Testis (tissue), 3 donors: ENCODE results near the gene B4GALNT1. TPM values are rescaled to one million over a fixed set of nuclear protein-coding genes. Genes with fewer than 3 reads are reported as not detected.

Experiments
- DNase-seq: peaks from one replicate; pipeline ENCODE4 v3.0.0-alpha.2; 2019
- H3K27ac ChIP-seq, 2 donors: fragments of 200-600 bp; sonication (generic); one replicate each; pipeline ENCODE4 v1.5.1; 2019
- H3K27me3 ChIP-seq: fragments of 200-600 bp; sonication (generic); one replicate; pipeline ENCODE4 v1.5.1; 2019
- H3K36me3 ChIP-seq: fragments of 200-600 bp; sonication (generic); one replicate; pipeline ENCODE4 v1.5.1; 2017; ENCODE audit warnings: low read depth; ENCODE audit errors: missing control alignments
- H3K4me1 ChIP-seq: fragments of 200-600 bp; sonication (generic); one replicate; pipeline ENCODE4 v1.5.1; 2019
- H3K4me3 ChIP-seq, 2 donors: fragments of 200-600 bp; sonication (generic); one replicate each; pipeline ENCODE4 v1.5.1; 2017 to 2019
- H3K9me3 ChIP-seq: fragments of 200-600 bp; sonication (generic); one replicate; pipeline ENCODE4 v1.5.1; 2017
- CTCF ChIP-seq, 3 experiments: fragments of 450-650 bp in 2 of 3; fragments of 200-600 bp in 1 of 3; sonication (generic) in 1 of 3; IDR thresholded peaks; one replicate each; pipeline ENCODE4 v1.5.1; 2016 to 2019; ENCODE audit warnings: antibody characterized with exemption in 3 of 3, mild to moderate bottlenecking in 2 of 3, moderate library complexity in 1 of 3
- POLR2A ChIP-seq: fragments of 450-650 bp; IDR thresholded peaks from one replicate; pipeline ENCODE4 v1.6.1; 2017; ENCODE audit warnings: antibody characterized with exemption, mild to moderate bottlenecking, moderate library complexity
- WGBS, 2 donors: methylation state at CpG; one replicate each; pipeline ENCODE4 v1.1.5; 2018; 5-methylcytosine and 5-hydroxymethylcytosine counted together
- intact Hi-C: fragments of 100-400 bp; cut with DNase I; formaldehyde crosslinking; loops from one replicate; pipeline ENCODE4 v1.15.1; 2023; ENCODE audit warnings: low total_unique reads
- polyA plus RNA-seq: library from polyadenylated mRNA; stranded (reverse); fragments of 350-450 nt; fragmentation: Illumina TruSeq; extraction: RNeasy Lipid Tissue Mini Kit (QIAGEN cat#74804); gene quantifications from one replicate; pipeline ENCODE4 v1.2.3, GENCODE V29; 2014; ENCODE audit warnings: low read depth, low replicate concordance; ENCODE audit not compliant: insufficient read depth
- total RNA-seq, 2 donors: library from RNA; depleted of rRNA; stranded (reverse); fragments of >200 nt; gene quantifications; one replicate each; pipeline ENCODE4 v1.2.3, GENCODE V29; 2016

B4GALNT1 gene
- total and polyA plus RNA-seq, 3 donors from 2014 or later, result 1.8 to 3.2 (median 2.3) TPM

DNA sequence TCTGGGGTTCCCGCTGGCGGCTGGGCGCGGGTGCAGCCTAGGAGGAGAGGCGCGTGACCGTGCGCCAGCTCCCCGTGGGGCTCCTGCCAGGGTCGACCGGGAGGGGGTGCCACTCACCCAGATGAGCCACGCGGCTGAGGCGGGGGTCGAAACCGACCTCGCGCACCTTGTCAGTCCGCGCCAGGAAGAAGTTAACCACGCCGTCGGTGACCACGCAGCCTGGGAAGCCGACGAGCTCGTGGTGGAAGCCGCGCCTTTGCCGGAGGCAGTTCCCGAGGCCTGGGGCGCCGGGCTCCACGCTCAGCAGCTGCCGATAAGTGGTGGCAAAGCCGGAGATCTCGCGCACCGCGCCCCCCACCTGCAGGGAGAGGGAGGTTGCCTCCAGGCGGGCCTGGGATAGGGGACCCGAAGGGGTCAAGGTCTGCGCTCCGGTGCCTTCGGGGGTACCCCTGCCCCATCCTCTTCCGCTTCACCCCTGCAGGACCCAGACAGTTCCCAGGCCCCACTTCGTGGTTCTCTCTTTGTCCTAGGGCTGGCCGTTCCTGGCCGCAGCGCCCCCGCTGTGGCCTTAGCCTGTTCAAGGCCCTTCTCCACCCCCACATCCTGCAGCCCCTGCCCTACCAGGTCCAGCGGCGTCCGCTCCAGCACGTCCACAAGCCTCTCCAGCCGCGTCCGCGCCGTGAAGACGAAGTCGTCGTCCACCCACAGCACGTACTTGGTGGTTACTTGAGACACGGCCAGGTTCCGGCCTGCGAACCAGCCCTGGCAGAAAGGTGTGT is 5.3 kb downstream of the B4GALNT1 start:
- Histone ChIP-seq H3K27ac (no peak overlapping the region), H3K36me3 (no peaks in the 10 kb centered on the region), H3K4me3 (peak overlapping the region in 1 of 2 donors; percentile 36), H3K27me3 (no peaks in the 10 kb centered on the region), H3K9me3 (no peaks in the 10 kb centered on the region), H3K4me1 (peaks cover 14% of the 10 kb centered on the region)
- 16 to 33% methylated on average over 37 to 63 of the region's 67 CpGs for WGBS, 2 donors
- intact Hi-C loops, result no loop called here
- peak; percentile 15 for DNase-seq
- no peak for TF ChIP-seq CTCF (IDR thresholded peaks at IDR 0.05)
- TF ChIP-seq POLR2A, result no peak

DNA sequence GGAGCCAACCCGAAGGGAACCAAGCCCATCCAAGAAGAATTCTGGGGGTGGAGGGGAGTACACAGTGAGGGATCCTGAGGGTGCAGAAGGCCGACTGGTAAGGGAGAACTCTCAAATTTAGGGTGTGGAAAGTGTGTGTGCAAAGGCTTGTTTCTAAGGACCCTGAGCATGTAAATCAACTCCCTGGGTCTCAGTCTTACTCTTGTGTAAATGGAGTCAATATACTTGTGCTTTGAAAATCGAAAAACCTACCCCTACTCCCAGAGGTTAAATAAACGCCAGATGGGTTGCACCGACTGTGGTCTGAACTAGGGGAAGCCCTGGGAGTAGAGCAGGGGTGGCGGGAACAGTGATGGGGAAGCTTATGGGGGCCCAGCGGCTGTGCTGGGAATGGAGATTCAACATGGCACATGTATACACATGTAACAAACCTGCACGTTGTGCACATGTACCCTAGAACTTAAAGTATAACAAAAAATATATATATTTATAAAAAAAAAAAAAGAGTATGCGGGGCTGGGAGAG is 6.0 kb downstream of the B4GALNT1 start:
- 30 to 39% methylated on average over 7 to 9 of the region's 9 CpGs for WGBS, 2 donors
- intact Hi-C loops, result no loop called here
- no peaks in the 10 kb centered on the region for H3K27me3 ChIP-seq

GRCh38 chr12:57626111-57626920 is 6.7 kb downstream of the B4GALNT1 start:
- no peak overlapping the region for H3K4me3 ChIP-seq
- intact Hi-C loops, result no loop called here
- TF ChIP-seq CTCF (IDR thresholded peaks at IDR 0.05) (no peak), POLR2A (no peak)
- DNase-seq, result no peak
- no peaks in the 10 kb centered on the region for H3K9me3 ChIP-seq
- no peaks in the 10 kb centered on the region for H3K36me3 ChIP-seq
- peaks cover 18% of the 10 kb centered on the region for H3K4me1 ChIP-seq
- 36 to 78% methylated on average over 2 to 13 of the region's 13 CpGs for WGBS, 2 donors
- no peaks in the 10 kb centered on the region for H3K27me3 ChIP-seq
- H3K27ac ChIP-seq, result no peak overlapping the region

More for the DNA sequence above, 6.0 kb downstream of the B4GALNT1 start:
- peaks cover 12% of the 10 kb centered on the region for H3K4me1 ChIP-seq
- no peaks in the 10 kb centered on the region for H3K9me3 ChIP-seq
- no peak for DNase-seq
- TF ChIP-seq CTCF (IDR thresholded peaks at IDR 0.05) (no peak), POLR2A (no peak)
- no peaks in the 10 kb centered on the region for H3K36me3 ChIP-seq
- no peak overlapping the region for H3K4me3 ChIP-seq
- H3K27ac ChIP-seq, result no peak overlapping the region

- TF ChIP-seq CTCF (IDR thresholded peaks at IDR 0.05) (no peak), POLR2A (no peak)
- Histone ChIP-seq H3K27ac (no peak overlapping the region), H3K36me3 (no peaks in the 10 kb centered on the region), H3K4me3 (no peak overlapping the region), H3K27me3 (no peaks in the 10 kb centered on the region), H3K4me1 (peaks cover 24% of the 10 kb centered on the region), H3K9me3 (no peaks in the 10 kb centered on the region)
- DNase-seq, result no peak
- WGBS, 2 donors, result 83% methylated on average over 11 to 12 of the region's 12 CpGs
- intact Hi-C loops, result no loop called here
Measured at GRCh38 chr12:57625261-57626032, 7.6 kb downstream of the B4GALNT1 start.
